Measurements from ENCODE around the gene KRT78.
A peak's percentile ranks its signal among the peaks of the same experiment; 100 is the strongest.
"Not testable (repeated sequence)": the region's sequence is repeated elsewhere in the genome, so short reads cannot be mapped to it uniquely, and the experiment has no call there.

KRT78 gene

GRCh38 chr12:52860102-52860823 lies 11.5 kb upstream of the KRT78 start:
- H3K27me3 Mint-ChIP-seq = no peaks in the 10 kb centered on the region
- H3K4me3 Mint-ChIP-seq = no peak overlapping the region
- no peak overlapping the region for H3K27ac Mint-ChIP-seq

GRCh38 chr12:52857500-52857899 lies 8.7 kb upstream of the KRT78 start:
- Mint-ChIP-seq H3K27me3 (peaks cover 4% of the 10 kb centered on the region), H3K36me3 (ENCODE audit: low read depth) (no peaks in the 10 kb centered on the region), H3K4me3 (no peak overlapping the region), H3K4me1 (ENCODE audit: low read depth) (no peaks in the 10 kb centered on the region), H3K27ac (no peak overlapping the region), H3K9me3 (no peaks in the 10 kb centered on the region)

More at GRCh38 chr12:52860102-52860823, 11.5 kb upstream of the KRT78 start:
- Mint-ChIP-seq H3K9me3 (no peaks in the 10 kb centered on the region), H3K36me3 (ENCODE audit: low read depth) (no peaks in the 10 kb centered on the region), H3K4me1 (ENCODE audit: low read depth) (no peaks in the 10 kb centered on the region)

DNA sequence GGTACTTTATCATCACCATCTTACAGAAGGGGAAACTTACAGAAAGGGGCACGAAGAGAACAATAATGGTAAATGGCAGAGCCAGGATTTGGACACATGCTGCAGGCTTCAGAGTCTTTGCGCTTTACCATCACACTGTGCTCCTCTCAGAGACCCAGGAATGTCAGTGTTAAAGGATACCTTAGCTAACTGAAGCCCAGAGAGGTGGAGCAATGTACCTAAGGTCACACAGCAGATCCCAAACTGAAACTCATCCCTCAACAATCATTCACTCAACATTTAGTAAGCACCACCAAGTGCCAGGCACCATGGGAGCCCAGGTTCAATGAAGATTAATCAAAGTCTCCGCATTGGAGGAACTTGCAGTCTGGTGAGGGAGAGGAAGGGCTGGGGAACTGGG lies 8.0 kb upstream of the KRT78 start:
- H3K36me3 Mint-ChIP-seq (ENCODE audit: low read depth) = no peaks in the 10 kb centered on the region
- H3K4me1 Mint-ChIP-seq (ENCODE audit: low read depth) = no peaks in the 10 kb centered on the region
- H3K27me3 Mint-ChIP-seq = peaks cover 4% of the 10 kb centered on the region
- no peak overlapping the region for H3K27ac Mint-ChIP-seq
- no peak overlapping the region for H3K4me3 Mint-ChIP-seq
- no peaks in the 10 kb centered on the region for H3K9me3 Mint-ChIP-seq

GRCh38 chr12:52856077-52856476 lies 7.3 kb upstream of the KRT78 start:
- H3K27ac Mint-ChIP-seq; H3K36me3 Mint-ChIP-seq (ENCODE audit: low read depth); H3K9me3 Mint-ChIP-seq; H3K4me3 Mint-ChIP-seq; H3K4me1 Mint-ChIP-seq (ENCODE audit: low read depth); H3K27me3 Mint-ChIP-seq: not testable (repeated sequence)

DNA sequence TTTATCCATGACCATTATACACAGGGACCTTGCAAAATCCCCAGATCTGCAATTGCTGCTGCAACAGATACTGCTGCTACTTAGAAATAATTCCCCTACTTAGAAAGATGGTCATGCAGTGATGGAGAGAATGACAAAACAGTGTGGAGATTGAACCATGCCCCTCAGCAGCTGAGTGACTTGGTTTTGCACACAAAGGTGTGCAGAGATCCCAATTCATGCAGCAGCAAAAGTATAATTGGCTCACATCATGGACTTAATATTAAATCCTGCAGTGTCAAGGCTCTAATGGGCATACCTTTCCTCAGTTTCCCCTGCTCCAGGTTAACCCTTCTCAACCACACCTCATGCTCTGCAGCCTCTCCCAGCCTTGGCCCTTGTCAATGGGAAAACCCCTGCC lies 3.0 kb upstream of the KRT78 start:
- Mint-ChIP-seq H3K36me3 (ENCODE audit: low read depth) (no peaks in the 10 kb centered on the region), H3K9me3 (no peaks in the 10 kb centered on the region), H3K4me3 (no peak overlapping the region), H3K4me1 (ENCODE audit: low read depth) (peaks cover 11% of the 10 kb centered on the region), H3K27ac (no peak overlapping the region), H3K27me3 (peaks cover 4% of the 10 kb centered on the region)

- Mint-ChIP-seq H3K27me3 (peaks cover 4% of the 10 kb centered on the region), H3K4me3 (no peak overlapping the region), H3K36me3 (ENCODE audit: low read depth) (no peaks in the 10 kb centered on the region), H3K9me3 (no peaks in the 10 kb centered on the region), H3K4me1 (ENCODE audit: low read depth) (peaks cover 12% of the 10 kb centered on the region), H3K27ac (no peak overlapping the region)
These were observed 1.9 kb upstream of the KRT78 start for GRCh38 chr12:52850681-52851080.

- H3K27me3 Mint-ChIP-seq = peaks cover 4% of the 10 kb centered on the region
- no peak overlapping the region for H3K27ac Mint-ChIP-seq
- no peaks in the 10 kb centered on the region for H3K9me3 Mint-ChIP-seq
- H3K4me3 Mint-ChIP-seq = no peak overlapping the region
- H3K4me1 Mint-ChIP-seq (ENCODE audit: low read depth) = peaks cover 12% of the 10 kb centered on the region
- H3K36me3 Mint-ChIP-seq (ENCODE audit: low read depth) = no peaks in the 10 kb centered on the region
These were observed 717 bp upstream of the KRT78 start for GRCh38 chr12:52849511-52849910.

DNA sequence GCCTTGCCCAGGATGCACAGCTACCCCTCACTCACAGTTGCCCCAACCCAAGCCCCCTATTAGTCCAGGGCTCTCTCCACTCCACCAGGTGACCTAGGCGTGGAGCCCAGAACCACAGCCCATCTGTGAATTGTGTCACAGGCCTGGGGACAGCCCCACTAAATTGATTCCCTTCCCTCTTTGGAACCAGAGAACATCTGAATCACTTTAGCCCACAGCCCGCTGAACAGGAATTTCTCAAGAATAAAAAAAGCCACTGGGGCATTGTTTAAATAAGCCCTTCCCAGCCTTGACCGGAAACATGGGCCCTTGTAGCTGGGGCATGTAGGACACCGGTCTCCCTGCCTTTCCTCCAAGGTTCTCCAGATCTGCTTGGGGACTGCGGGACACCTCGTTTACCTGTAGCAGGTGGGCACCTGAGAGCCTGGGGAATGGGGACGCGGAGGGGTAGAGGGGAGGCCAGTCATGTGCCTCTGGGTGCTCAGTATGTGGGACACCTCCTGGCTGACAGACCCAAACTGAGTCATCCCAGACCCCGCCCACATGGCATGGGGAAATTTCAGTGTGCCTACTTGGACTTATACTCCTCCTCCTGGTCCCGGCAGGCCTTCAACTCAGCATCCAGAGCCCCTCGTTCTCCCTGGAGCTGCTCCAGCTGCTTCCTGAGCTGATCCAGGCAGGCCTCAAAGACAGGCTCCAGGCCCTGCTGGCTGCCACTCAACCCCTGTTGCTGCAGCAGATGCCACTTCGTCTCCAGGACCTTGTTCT lies 1.3 kb downstream of the KRT78 start:
- no peaks in the 10 kb centered on the region for H3K9me3 Mint-ChIP-seq
- no peak overlapping the region for H3K27ac Mint-ChIP-seq
- no peak overlapping the region for H3K4me3 Mint-ChIP-seq
- H3K27me3 Mint-ChIP-seq = no peaks in the 10 kb centered on the region
- no peaks in the 10 kb centered on the region for H3K36me3 Mint-ChIP-seq (ENCODE audit: low read depth)
- peaks cover 13% of the 10 kb centered on the region for H3K4me1 Mint-ChIP-seq (ENCODE audit: low read depth)

GRCh38 chr12:52846356-52846970 lies 2.3 kb downstream of the KRT78 start:
- no peaks in the 10 kb centered on the region for H3K9me3 Mint-ChIP-seq
- no peak overlapping the region for H3K27ac Mint-ChIP-seq
- H3K4me1 Mint-ChIP-seq (ENCODE audit: low read depth) = peaks cover 18% of the 10 kb centered on the region
- H3K4me3 Mint-ChIP-seq = no peak overlapping the region
- no peaks in the 10 kb centered on the region for H3K36me3 Mint-ChIP-seq (ENCODE audit: low read depth)
- no peaks in the 10 kb centered on the region for H3K27me3 Mint-ChIP-seq

DNA sequence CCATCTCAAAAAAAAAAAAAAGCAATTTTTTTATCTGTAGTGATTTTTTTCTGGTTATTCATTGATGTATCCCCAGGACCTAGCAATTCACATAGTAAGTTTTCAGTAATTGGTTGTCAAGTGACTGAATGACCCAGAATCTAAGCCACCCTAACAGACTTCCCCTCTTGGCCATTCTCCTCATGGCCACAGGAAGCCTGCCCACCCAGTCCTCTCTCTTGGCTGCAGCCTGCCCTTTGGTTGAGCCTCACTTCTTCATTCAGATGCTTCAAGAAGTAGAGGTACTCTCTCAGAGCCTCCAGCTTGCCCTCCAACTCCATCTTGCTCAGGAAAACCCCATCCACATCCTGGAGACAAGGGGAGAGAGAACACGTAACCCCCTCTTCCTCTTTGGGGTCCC lies 2.8 kb downstream of the KRT78 start:
- H3K36me3 Mint-ChIP-seq (ENCODE audit: low read depth) = no peaks in the 10 kb centered on the region
- H3K4me1 Mint-ChIP-seq (ENCODE audit: low read depth) = peaks cover 18% of the 10 kb centered on the region
- H3K4me3 Mint-ChIP-seq = no peak overlapping the region
- H3K27me3 Mint-ChIP-seq = no peaks in the 10 kb centered on the region
- no peaks in the 10 kb centered on the region for H3K9me3 Mint-ChIP-seq
- H3K27ac Mint-ChIP-seq = no peak overlapping the region

GRCh38 chr12:52844386-52844785 lies 4.4 kb downstream of the KRT78 start:
- peaks cover 18% of the 10 kb centered on the region for H3K4me1 Mint-ChIP-seq (ENCODE audit: low read depth)
- no peaks in the 10 kb centered on the region for H3K27me3 Mint-ChIP-seq
- H3K36me3 Mint-ChIP-seq (ENCODE audit: low read depth) = no peaks in the 10 kb centered on the region
- H3K9me3 Mint-ChIP-seq = no peaks in the 10 kb centered on the region
- no peak overlapping the region for H3K4me3 Mint-ChIP-seq
- H3K27ac Mint-ChIP-seq = no peak overlapping the region

DNA sequence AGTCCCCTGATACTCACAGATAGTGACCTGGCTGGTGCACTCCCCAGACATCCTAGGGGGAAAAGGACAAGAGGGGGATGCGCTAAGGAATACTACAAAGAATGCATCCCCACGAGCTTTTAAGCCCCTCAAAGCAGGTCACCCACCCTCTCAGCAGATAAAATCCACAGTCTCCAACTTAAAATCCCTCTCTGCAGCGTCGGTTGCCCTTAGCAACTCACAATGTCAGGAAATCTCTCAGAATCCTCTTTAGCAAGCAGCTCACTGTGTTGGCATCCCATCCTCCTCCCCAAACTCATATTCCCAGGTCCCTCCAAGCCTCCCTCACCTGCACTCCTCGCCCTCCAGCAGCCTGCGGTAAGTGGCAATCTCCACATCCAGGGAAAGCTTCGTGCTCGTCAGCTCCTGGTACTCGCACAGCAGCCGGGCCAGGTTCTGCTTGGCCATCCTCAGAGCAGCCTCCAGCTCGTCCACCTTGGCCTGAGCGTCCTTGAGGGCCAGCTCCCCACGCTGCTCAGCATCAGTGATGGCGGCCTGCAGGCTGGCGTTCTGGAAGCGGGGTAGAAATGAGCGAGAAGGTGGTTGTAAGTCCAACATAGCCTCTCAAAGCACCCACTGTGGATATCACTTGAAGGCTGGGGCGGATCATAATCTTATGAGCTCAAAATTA lies 9.2 kb downstream of the KRT78 start:
- Mint-ChIP-seq H3K27me3 (no peaks in the 10 kb centered on the region), H3K27ac (no peak overlapping the region), H3K36me3 (ENCODE audit: low read depth) (no peaks in the 10 kb centered on the region), H3K9me3 (no peaks in the 10 kb centered on the region), H3K4me3 (no peak overlapping the region), H3K4me1 (ENCODE audit: low read depth) (peaks cover 41% of the 10 kb centered on the region)

- Mint-ChIP-seq H3K4me1 (ENCODE audit: low read depth) (peaks cover 41% of the 10 kb centered on the region), H3K36me3 (ENCODE audit: low read depth) (no peaks in the 10 kb centered on the region), H3K27ac (no peak overlapping the region), H3K27me3 (no peaks in the 10 kb centered on the region), H3K9me3 (no peaks in the 10 kb centered on the region), H3K4me3 (no peak overlapping the region)
These were observed 10.0 kb downstream of the KRT78 start for GRCh38 chr12:52838609-52839435.

GRCh38 chr12:52837781-52838608 lies 10.8 kb downstream of the KRT78 start:
- Mint-ChIP-seq H3K27ac (peak overlapping the region; percentile 88), H3K4me3 (no peak overlapping the region), H3K4me1 (ENCODE audit: low read depth) (peaks cover 41% of the 10 kb centered on the region), H3K36me3 (ENCODE audit: low read depth) (no peaks in the 10 kb centered on the region), H3K9me3 (no peaks in the 10 kb centered on the region), H3K27me3 (no peaks in the 10 kb centered on the region)

Measured in stimulated activated naive CD8-positive, alpha-beta T cell treated with anti-CD3 and anti-CD28 coated beads, Interleukin-15, Interleukin-2, amounts not matched to agents 100 ng/mL and 50 ng/mL, for 24 hours (primary cell).